Fibroblast of mammary gland (primary cell): ENCODE data around the gene TFEB.

Experiments used
- DNase-seq: peaks from one replicate; pipeline ENCODE4 v3.0.0-alpha.2; 2010; ENCODE audit warnings: low read depth
- H3K4me3 ChIP-seq: 2 replicates; pipeline ENCODE4 v1.5.1; 2011; ENCODE audit warnings: low read depth, mild to moderate bottlenecking, low read length, moderate library complexity; ENCODE audit not compliant: control insufficient read depth
- TF ChIP-seq, protein P1 (sequence below): conservative IDR thresholded peaks from 2 replicates; pipeline ENCODE4 v1.5.1; 2011; ENCODE audit warnings: low read depth, low read length, inconsistent platforms; ENCODE audit not compliant: control insufficient read depth, insufficient read depth

The TFEB gene

DNA sequence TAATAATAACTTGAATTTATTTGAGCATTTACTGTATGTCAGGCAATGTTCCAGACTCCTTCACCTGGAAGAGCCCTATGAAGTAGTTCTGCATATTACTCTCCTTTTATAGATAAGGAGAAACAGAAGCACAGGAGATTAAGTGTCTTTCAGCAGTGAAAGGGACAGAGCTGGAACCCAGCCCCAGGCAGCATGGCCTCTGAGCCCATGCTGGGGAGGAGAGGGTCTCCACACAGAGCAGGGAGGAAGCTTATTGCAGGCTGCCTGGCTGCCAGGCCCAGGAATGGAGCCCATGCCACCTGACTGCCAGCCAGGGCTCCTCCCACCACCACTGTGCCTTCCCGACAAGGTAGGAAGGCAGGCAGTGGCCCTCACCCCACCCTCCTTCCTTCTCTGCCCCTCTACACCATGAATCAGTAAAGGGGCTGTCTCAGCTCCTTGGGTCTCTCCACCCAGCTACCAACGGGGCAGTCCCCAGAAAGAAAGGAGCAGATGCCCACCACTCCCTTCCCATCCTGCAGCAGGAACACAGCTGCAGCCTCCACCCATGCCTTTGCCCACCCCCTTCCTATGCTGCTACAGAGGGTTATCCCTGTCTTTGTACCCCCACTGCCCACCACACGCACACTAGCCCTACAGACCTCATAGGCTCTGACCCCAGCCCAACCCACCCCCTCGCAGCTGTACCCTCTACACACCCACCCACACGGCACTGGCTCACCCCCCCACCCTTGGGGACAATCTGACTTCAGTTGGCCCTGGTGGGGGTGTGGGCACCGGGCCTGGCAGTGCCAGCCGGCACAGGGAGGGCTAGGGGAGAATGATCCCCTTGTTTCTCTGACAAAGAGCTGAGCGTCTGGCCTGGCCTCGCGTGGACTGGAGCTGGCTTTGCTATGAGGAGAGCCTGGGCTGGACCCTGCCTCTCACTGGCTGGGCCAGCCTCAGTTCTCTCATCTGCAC is 41.8 kb downstream of the TFEB start:
- TF ChIP-seq, protein P1, sequence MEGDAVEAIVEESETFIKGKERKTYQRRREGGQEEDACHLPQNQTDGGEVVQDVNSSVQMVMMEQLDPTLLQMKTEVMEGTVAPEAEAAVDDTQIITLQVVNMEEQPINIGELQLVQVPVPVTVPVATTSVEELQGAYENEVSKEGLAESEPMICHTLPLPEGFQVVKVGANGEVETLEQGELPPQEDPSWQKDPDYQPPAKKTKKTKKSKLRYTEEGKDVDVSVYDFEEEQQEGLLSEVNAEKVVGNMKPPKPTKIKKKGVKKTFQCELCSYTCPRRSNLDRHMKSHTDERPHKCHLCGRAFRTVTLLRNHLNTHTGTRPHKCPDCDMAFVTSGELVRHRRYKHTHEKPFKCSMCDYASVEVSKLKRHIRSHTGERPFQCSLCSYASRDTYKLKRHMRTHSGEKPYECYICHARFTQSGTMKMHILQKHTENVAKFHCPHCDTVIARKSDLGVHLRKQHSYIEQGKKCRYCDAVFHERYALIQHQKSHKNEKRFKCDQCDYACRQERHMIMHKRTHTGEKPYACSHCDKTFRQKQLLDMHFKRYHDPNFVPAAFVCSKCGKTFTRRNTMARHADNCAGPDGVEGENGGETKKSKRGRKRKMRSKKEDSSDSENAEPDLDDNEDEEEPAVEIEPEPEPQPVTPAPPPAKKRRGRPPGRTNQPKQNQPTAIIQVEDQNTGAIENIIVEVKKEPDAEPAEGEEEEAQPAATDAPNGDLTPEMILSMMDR = no peak
- no peak overlapping the region for H3K4me3 ChIP-seq
- no peak for DNase-seq

DNA sequence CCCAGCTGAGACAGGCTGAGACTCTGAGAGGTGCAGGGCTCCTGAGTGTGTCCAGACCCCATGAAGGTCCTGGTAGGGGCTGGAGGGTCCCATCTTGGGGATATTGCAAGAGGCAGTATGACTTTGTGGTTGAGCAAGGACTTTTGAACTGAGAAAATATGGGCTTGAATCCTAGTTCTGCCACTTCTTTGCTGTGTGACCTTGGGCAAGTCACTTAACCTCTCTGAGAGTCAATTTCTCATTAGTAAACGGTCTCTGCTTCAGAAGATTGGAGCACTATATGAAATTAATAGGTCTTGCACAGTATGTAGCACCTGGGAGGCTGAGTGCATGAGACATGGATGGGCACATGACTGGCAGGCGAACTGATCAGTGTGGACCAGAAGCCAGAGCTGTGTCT is 42.7 kb downstream of the TFEB start:
- TF ChIP-seq, protein P1 = no peak
- DNase-seq = no peak
- H3K4me3 ChIP-seq = no peak overlapping the region

DNA sequence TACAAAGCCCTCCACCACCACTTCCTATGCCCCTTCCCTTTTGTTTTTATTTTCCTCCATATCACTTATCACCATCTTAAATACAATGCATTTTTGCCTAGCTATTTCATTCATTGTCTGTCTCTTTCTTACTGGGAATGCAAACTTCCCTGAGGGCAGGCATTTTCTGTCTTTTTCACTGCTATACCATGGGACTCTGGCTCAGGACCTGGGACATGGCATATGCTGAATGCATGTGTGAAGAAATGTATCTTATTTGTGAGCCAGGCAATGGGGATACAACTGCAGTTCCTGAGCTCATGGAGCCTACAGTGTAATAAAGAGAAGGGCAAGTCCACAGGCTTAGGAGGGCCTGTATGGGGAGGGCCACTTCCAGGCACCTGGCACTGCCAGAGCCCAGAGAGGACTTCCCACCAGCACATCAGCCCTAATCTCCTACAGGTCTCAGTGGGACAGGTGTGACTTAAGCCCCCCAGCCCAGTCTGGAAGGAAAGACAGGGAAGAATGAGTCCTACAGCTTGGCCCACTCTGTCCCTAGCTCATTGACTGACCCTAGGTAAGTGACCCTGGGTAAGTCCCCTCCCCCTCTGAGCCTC is 43.2 kb downstream of the TFEB start:
- H3K4me3 ChIP-seq = no peak overlapping the region
- TF ChIP-seq, protein P1 = no peak
- DNase-seq = no peak

DNA sequence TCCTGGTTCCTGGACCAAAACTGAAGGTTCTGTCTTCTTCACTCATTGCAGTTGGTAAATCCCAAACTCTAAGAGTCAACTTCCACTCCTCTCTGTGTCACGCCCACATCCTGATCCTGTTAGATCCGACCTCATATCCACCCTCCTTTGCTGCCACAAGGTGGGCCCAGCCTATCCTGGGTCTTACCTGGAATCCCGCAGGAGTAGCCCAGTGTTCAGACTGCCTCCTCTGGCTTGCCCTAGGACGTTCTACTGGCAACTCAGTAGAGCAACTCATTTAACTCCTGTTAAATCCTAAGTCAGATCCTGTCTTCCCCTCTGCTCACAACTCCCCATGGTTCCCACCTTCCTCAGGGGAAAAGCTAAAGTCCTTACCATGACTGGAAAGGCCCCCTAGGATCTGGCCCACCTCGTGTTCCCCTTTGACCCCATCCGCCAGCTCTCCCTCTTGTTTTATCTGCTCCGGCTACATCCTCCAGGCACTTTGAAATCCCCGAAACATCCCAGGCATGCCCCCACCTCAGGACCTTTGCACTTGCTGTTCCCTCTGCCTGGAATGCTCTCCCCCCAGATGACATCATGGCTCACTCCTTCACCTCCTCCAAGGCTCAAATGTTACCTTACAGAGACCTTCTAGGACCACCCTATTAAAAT is 43.9 kb downstream of the TFEB start:
- no peak overlapping the region for H3K4me3 ChIP-seq
- no peak for DNase-seq
- TF ChIP-seq, protein P1 = no peak

DNA sequence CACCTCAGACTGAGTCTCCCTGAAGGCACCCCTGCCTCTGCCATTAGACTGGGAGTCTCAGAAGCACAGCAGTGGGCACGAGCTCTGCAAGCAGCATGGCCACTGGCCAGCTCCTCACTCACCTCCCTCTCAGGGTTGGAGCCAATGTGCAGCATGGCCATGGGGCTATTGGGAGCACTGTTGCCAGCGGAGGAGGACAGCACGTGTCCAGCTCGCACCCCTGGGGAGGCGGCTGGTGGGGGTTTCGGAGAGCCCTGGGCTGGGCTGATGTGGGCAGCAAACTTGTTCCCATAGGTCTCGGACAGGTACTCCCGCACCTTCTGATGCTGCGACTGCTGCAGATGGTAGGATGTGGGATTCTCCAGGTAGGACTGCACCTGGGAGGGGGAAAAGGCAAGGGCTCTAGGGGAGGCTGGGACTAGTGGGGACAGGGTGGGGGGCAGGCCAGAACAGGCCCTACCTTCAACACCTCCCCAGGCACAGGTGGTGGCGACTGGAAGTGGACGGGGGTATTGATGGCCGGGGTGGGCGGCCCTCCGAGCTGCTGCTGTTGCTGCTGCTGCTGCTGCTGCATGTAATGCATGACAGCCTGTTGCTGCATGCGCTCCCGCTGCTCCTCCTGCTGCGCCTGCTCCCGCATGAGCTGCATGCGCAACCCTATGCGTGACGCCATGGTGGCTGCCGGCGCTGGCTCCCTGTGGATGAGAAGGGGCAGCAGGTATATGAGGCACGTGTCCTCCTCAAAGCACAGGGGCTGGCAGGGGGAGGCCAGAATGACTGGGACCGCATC is 44.7 kb downstream of the TFEB start:
- H3K4me3 ChIP-seq = no peak overlapping the region
- no peak for DNase-seq
- TF ChIP-seq, protein P1 = no peak
